ENCODE measurements around the gene LLGL2.

GRCh38 chr17:75553295-75554110, 28.0 kb downstream of the LLGL2 start:
- TF ChIP-seq CTCF (IDR thresholded peaks at IDR 0.05), result no peak
- no peak for TF ChIP-seq POLR2A (IDR thresholded peaks at IDR 0.05)
